HG03064 (cell line): ENCODE data around the gene PEX11B.

Experiments
- ATAC-seq: cut with Tn5 transposase; IDR thresholded peaks from one replicate; pipeline ENCODE4 v1.9.1; 2021; ENCODE audit warnings: low read depth; ENCODE audit not compliant: unreplicated experiment

The PEX11B gene

GRCh38 chr1:145878724-145879123 is 39.8 kb downstream of the PEX11B start:
- no peak for ATAC-seq

DNA sequence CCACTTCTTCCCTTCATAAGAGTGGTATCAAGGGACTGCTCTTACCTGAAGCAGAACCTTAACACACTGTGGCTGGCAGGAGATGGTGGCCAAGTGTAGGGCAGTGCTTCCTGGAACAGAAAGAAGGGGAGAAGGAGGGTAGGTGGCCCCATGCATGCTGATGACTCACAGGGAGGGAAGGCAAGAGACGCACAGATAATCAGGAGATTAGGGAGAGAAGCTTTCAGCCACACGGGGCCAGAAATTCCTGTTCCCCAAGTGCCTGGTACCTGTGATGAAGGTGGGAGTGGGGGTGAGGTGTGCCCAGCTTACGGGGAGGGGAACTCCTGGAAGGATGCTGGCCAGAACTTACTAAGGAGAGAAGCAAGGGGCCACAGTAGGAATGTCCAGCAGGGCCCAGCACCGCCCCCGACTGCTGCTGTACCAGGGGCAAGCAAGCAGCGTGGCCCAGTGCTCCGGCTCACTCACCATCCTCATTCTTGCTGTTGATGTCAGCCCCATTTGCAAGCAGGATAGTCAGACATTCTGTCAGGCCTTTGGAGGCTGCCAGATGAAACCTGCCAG is 40.5 kb downstream of the PEX11B start:
- no peak for ATAC-seq

DNA sequence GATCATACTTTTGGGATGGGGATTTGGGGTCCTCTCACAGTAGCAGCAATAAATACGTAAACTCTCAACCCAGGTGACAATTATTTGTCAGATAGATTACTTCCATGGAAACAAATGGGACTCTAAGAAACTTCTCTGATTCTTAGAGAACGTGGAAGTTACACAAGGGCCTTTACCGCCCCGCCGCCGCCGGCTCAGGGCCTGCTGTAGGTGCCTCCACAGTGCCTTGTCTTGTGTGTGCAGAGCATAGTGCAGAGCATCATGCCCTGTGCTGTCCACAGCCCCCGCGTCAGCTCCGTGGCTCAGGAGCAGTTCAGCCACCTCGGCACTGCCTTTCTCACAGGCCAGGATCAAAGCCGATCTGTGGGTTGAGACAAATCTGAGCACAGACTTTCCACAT is 43.9 kb downstream of the PEX11B start:
- no peak for ATAC-seq

GRCh38 chr1:145871994-145872924 is 46.3 kb downstream of the PEX11B start:
- no peak for ATAC-seq

DNA sequence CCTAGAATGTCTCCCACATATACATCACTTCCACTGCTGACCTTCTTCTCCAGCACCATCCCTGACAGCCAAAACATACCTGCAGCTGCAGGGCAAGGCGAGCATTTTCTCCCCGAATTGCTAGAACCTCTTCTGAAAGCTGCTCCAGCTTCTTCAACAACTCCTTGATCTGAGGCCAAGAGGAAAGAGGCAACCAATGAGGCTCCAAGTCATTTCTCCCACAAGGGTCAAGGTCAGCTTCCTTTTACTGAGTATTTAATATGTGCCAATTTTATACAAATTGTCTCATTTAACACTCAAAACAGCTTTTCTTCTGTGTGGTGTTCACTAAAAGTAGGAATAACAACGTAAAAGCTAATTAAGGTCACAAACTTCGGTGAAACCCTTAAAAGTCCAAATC is 50.3 kb downstream of the PEX11B start:
- ATAC-seq, result no peak

DNA sequence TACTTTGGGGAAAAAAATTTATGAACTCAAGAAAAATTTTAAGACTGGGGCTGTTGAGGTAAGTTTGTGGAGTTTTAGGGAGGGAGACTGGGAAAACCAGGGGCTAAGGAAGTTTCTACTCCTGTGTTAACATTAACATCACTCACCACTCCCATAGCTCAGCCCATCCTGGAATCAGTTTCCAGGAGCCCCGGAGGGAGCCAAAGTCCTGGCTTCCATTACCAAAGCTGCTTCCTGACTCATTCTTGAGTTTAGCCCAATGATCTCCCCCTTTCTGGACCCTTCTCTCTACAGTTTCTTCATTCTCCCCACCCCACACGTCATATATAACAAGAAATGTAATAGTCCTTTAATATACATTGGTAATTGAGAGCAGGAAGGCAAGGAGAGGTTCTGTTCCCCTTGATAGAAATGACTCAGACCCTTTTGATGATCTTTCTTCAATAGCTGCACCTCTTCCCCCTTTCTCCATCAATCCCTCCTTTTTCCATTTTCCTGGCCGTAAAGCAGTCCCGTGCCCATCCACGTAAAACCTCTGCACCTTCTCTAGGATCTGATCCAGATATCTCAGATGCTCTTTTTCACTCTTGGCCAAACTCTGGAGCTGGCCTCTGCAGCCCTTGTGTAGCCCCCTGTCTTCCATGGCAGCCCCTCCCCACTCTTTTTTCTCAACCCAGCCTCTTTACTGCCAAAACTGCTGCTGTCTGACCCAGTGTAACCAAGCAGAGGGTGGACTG is 55.1 kb downstream of the PEX11B start:
- ATAC-seq, result no peak
